Medulla oblongata (tissue), 1 donor: ENCODE measurements around the gene KRTAP10-3.
"Not testable (repeated sequence)": the region's sequence is repeated elsewhere in the genome, so short reads cannot be mapped to it uniquely, and the experiment has no call there.

Experiments used
- DNase-seq: peaks from one replicate; pipeline ENCODE4 v3.0.0-alpha.2; 2015; ENCODE audit errors: extremely low spot score

Gene KRTAP10-3

GRCh38 chr21:44571296-44571695 lies 12.7 kb upstream of the KRTAP10-3 start:
- DNase-seq = no peak

GRCh38 chr21:44569861-44570517 lies 11.4 kb upstream of the KRTAP10-3 start:
- no peak for DNase-seq

- DNase-seq = no peak
These were observed 10.3 kb upstream of the KRTAP10-3 start for GRCh38 chr21:44568667-44569556.

GRCh38 chr21:44568261-44568660 lies 9.7 kb upstream of the KRTAP10-3 start:
- DNase-seq = no peak

- no peak for DNase-seq
These were observed 9.0 kb upstream of the KRTAP10-3 start for GRCh38 chr21:44567481-44568171.

- no peak for DNase-seq
These were observed 7.8 kb upstream of the KRTAP10-3 start for GRCh38 chr21:44566403-44566802.

- no peak for DNase-seq
These were observed 6.4 kb upstream of the KRTAP10-3 start for GRCh38 chr21:44564886-44565598.

GRCh38 chr21:44564099-44564498 lies 5.5 kb upstream of the KRTAP10-3 start:
- no peak for DNase-seq

GRCh38 chr21:44558329-44558675 lies 293 bp downstream of the KRTAP10-3 start:
- not testable (repeated sequence) for DNase-seq

GRCh38 chr21:44557491-44558328 lies 885 bp downstream of the KRTAP10-3 start:
- no peak for DNase-seq

GRCh38 chr21:44556879-44557278 lies 1.7 kb downstream of the KRTAP10-3 start:
- no peak for DNase-seq

- DNase-seq = no peak
These were observed 3.3 kb downstream of the KRTAP10-3 start for GRCh38 chr21:44555200-44555875.

- no peak for DNase-seq
These were observed 5.9 kb downstream of the KRTAP10-3 start for GRCh38 chr21:44552681-44553080.

- DNase-seq = no peak
These were observed 6.5 kb downstream of the KRTAP10-3 start for GRCh38 chr21:44552136-44552535.

GRCh38 chr21:44551340-44551961 lies 7.1 kb downstream of the KRTAP10-3 start, which contains the start of gene KRTAP10-2:
Gene KRTAP10-2, minus strand, starts transcription at chr21:44551505. Its CDS starts 47 bp downstream, at chr21:44551458.
- no peak for DNase-seq

GRCh38 chr21:44550807-44551206 lies 7.8 kb downstream of the KRTAP10-3 start:
- DNase-seq = no peak

- DNase-seq = not testable (repeated sequence)
These were observed 8.3 kb downstream of the KRTAP10-3 start for GRCh38 chr21:44550285-44550684.

GRCh38 chr21:44549525-44550211 lies 8.9 kb downstream of the KRTAP10-3 start:
- no peak for DNase-seq

- DNase-seq = no peak
These were observed 9.7 kb downstream of the KRTAP10-3 start for GRCh38 chr21:44548922-44549321.
